Jurkat, Clone E6-1 (cell line): ENCODE measurements around the gene APOL4.
"Not testable (repeated sequence)": the region's sequence is repeated elsewhere in the genome, so short reads cannot be mapped to it uniquely, and the experiment has no call there.

Experiments used
- DNase-seq: peaks from one replicate; pipeline ENCODE4 v3.0.0-alpha.2; 2011; ENCODE audit warnings: low read depth, low spot score
- H3K4me3 ChIP-seq: 2 replicates; pipeline ENCODE4 v1.5.1; 2011; ENCODE audit warnings: mild to moderate bottlenecking, low read length, control low read depth, moderate library complexity

APOL4 gene

GRCh38 chr22:36193577-36193976 is 8.0 kb downstream of the APOL4 start:
- no peak for DNase-seq
- no peak overlapping the region for H3K4me3 ChIP-seq

- no peak for DNase-seq
These were observed 8.4 kb downstream of the APOL4 start for GRCh38 chr22:36193171-36193570.

GRCh38 chr22:36192542-36192941 is 9.1 kb downstream of the APOL4 start:
- H3K4me3 ChIP-seq, result no peak overlapping the region
- DNase-seq, result no peak

More at GRCh38 chr22:36193171-36193570, 8.4 kb downstream of the APOL4 start:
- H3K4me3 ChIP-seq, result no peak overlapping the region

GRCh38 chr22:36191106-36191836 is 10.3 kb downstream of the APOL4 start:
- DNase-seq, result no peak
- H3K4me3 ChIP-seq, result no peak overlapping the region

GRCh38 chr22:36187862-36188261 is 13.7 kb downstream of the APOL4 start:
- H3K4me3 ChIP-seq, DNase-seq: not testable (repeated sequence)

GRCh38 chr22:36185828-36186624 is 15.6 kb downstream of the APOL4 start:
- no peak for DNase-seq
- no peak overlapping the region for H3K4me3 ChIP-seq

- DNase-seq, result no peak
- no peak overlapping the region for H3K4me3 ChIP-seq
These were observed 17.1 kb downstream of the APOL4 start for GRCh38 chr22:36184433-36185025.

- no peak overlapping the region for H3K4me3 ChIP-seq
- DNase-seq, result no peak
These were observed 18.2 kb downstream of the APOL4 start for GRCh38 chr22:36183446-36183845.

- no peak overlapping the region for H3K4me3 ChIP-seq
- DNase-seq, result no peak
These were observed 18.8 kb downstream of the APOL4 start for GRCh38 chr22:36182857-36183256.

- H3K4me3 ChIP-seq, result no peak overlapping the region
- DNase-seq, result no peak
These were observed 19.6 kb downstream of the APOL4 start for GRCh38 chr22:36182056-36182455.

- H3K4me3 ChIP-seq, result no peak overlapping the region
These were observed 20.7 kb downstream of the APOL4 start for GRCh38 chr22:36180928-36181327.

GRCh38 chr22:36180038-36180880 is 21.4 kb downstream of the APOL4 start:
- no peak overlapping the region for H3K4me3 ChIP-seq
- peak; percentile 52 for DNase-seq

More at GRCh38 chr22:36180928-36181327, 20.7 kb downstream of the APOL4 start:
- no peak for DNase-seq

GRCh38 chr22:36177160-36177559 is 24.4 kb downstream of the APOL4 start:
- no peak overlapping the region for H3K4me3 ChIP-seq
- no peak for DNase-seq

- no peak for DNase-seq
- no peak overlapping the region for H3K4me3 ChIP-seq
These were observed 25.7 kb downstream of the APOL4 start for GRCh38 chr22:36175892-36176291.

- no peak overlapping the region for H3K4me3 ChIP-seq
These were observed 29.7 kb downstream of the APOL4 start for GRCh38 chr22:36171941-36172340.

GRCh38 chr22:36166518-36167220 is 34.9 kb downstream of the APOL4 start:
- peak; percentile 83 for DNase-seq
- H3K4me3 ChIP-seq, result no peak overlapping the region

More at GRCh38 chr22:36171941-36172340, 29.7 kb downstream of the APOL4 start:
- no peak for DNase-seq

- DNase-seq, result no peak
- no peak overlapping the region for H3K4me3 ChIP-seq
These were observed 35.5 kb downstream of the APOL4 start for GRCh38 chr22:36166086-36166485.

GRCh38 chr22:36165141-36165540 is 36.5 kb downstream of the APOL4 start:
- no peak for DNase-seq
- H3K4me3 ChIP-seq, result no peak overlapping the region

GRCh38 chr22:36164621-36165020 is 37.0 kb downstream of the APOL4 start:
- no peak for DNase-seq
- no peak overlapping the region for H3K4me3 ChIP-seq
